GM10266 (cell line): Measurements from ENCODE around the gene ACACA.

Experiments used
- DNase-seq: peaks from one replicate; pipeline ENCODE4 v3.0.0; 2012; ENCODE audit errors: extremely low spot score
- TF ChIP-seq, protein P1 (sequence below): IDR thresholded peaks from 2 replicates; pipeline ENCODE4 v1.5.1; 2012; ENCODE audit warnings: mild to moderate bottlenecking, low read depth; ENCODE audit not compliant: control insufficient read depth, insufficient read depth; ENCODE audit errors: missing control alignments

The ACACA gene

GRCh38 chr17:37317867-37318266 lies 88.8 kb downstream of the ACACA start:
- DNase-seq, result no peak
- TF ChIP-seq, protein P1, sequence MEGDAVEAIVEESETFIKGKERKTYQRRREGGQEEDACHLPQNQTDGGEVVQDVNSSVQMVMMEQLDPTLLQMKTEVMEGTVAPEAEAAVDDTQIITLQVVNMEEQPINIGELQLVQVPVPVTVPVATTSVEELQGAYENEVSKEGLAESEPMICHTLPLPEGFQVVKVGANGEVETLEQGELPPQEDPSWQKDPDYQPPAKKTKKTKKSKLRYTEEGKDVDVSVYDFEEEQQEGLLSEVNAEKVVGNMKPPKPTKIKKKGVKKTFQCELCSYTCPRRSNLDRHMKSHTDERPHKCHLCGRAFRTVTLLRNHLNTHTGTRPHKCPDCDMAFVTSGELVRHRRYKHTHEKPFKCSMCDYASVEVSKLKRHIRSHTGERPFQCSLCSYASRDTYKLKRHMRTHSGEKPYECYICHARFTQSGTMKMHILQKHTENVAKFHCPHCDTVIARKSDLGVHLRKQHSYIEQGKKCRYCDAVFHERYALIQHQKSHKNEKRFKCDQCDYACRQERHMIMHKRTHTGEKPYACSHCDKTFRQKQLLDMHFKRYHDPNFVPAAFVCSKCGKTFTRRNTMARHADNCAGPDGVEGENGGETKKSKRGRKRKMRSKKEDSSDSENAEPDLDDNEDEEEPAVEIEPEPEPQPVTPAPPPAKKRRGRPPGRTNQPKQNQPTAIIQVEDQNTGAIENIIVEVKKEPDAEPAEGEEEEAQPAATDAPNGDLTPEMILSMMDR, result no peak

- TF ChIP-seq, protein P1, result no peak
- no peak for DNase-seq
These were observed 91.0 kb downstream of the ACACA start for GRCh38 chr17:37315601-37316000.

GRCh38 chr17:37312137-37312923 lies 94.3 kb downstream of the ACACA start:
- TF ChIP-seq, protein P1, result no peak
- no peak for DNase-seq

DNA sequence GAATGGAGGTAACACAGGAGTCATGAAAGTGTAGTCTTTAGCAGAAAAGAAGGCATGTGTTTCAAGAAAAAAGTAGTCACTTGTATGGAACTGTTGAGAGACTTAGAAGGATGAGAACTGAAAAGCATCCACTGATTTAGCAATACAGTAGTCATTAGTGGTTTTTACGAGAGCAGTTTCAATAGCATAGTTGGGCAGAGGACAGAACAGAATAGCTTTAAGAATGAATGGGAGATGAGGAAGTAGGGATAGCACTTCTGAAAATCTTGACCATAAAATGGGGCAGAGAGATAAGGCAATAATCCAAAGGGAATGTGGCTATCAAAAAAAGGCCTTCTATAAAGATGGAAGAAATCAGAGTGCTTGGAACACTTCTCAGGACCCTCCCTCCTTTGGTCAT lies 95.7 kb downstream of the ACACA start:
- TF ChIP-seq, protein P1, result no peak
- no peak for DNase-seq

GRCh38 chr17:37309051-37309450 lies 97.6 kb downstream of the ACACA start:
- TF ChIP-seq, protein P1, result no peak

GRCh38 chr17:37305406-37305905 lies 101.2 kb downstream of the ACACA start:
- TF ChIP-seq, protein P1, result no peak
- no peak for DNase-seq

More at GRCh38 chr17:37309051-37309450, 97.6 kb downstream of the ACACA start:
- no peak for DNase-seq

- TF ChIP-seq, protein P1, result no peak
- DNase-seq, result no peak
These were observed 105.3 kb downstream of the ACACA start for GRCh38 chr17:37301288-37301687.
